Measurements from ENCODE around the gene MPRIP.
A peak's percentile ranks its signal among the peaks of the same experiment; 100 is the strongest.

The MPRIP gene

DNA sequence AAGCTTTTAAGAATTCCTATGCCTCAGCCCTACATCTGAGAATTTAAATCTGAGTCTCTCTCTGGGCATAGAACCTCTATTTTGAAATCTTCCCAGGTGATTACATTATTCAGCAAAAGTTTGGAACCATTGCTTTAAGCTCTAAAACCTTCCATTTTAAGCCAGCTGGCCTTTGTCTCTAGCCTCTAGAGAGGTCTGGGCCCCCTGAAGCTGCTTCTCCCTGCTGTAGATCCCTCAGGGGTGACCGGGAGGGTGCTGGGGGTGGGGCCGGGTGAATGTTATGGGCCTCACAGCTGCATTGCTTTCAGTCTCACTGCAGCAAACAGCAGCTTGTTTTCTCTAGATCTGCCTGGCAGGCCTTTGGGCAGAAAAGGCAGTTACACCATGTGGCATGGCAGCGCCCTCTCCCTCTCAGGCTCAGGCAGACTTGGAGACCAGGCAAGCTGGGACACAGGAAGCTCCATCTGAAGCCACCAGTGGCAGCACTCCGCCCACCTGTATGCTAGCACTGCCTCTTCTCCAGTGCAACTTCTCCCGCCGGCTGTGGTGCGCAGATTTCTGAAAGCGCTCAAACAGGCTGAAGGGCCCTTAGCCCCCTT lies 66.3 kb downstream of the MPRIP start:
- peak; percentile 87 for DNase-seq (ENCODE audit: low spot score)

DNA sequence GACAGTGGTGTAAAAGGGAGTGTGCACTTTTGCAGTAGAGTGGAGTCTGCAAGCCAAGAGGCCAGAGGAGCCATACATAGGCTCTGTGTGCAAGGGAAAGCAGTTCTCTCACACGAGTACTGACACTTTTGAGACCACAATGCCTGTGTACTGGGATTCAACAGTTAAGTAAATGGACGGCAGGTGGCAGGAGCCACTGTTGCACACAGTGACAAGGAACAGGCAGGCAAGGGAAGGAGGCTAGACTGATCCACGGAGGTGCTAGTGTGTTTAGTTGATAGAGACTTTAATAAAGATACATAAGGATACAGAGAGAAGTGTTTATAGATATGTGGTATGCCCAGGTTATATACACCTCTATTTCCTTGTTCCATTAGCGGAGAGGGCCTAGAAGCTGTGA lies 67.0 kb downstream of the MPRIP start:
- no peak for DNase-seq (ENCODE audit: low spot score)

DNA sequence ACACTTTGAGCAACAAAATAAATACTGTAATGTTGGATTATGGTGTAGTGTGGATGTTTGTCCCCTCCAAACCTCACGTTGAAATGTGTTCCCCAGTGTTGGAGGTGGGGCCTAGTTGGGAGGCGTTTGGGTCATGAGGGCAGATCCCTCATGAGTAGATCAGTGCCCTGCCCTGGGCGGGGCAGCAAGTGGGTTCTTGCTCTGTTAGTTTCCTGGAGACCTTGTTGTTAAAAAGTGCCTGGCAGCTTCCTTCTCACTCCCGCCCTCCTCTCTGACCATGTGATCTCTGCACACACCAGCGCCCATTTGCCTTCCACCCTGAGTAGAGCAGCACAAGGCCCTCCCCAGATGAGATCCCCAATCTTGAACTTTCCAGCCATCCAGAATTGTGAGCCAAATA lies 67.7 kb downstream of the MPRIP start:
- no peak for DNase-seq (ENCODE audit: low spot score)

DNA sequence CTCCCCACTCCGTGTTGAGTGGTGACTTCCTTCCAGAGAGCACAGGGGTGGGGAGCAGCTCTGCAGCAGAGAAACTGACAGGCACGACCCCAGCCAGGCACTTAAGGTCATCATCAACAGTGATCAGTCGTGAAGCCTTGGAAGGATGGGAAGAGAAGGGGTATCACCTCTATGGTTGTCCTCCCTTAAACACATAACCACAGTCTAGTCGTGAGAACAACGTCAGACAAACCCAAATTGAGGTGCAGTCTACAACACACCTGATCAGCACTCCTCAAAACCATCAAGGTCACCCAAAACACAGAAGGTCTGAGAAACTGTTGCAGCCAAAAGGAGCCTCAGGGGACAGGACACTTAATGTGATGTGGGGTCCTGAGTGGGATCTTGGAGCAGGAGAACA lies 68.3 kb downstream of the MPRIP start:
- DNase-seq (ENCODE audit: low spot score), result no peak

DNA sequence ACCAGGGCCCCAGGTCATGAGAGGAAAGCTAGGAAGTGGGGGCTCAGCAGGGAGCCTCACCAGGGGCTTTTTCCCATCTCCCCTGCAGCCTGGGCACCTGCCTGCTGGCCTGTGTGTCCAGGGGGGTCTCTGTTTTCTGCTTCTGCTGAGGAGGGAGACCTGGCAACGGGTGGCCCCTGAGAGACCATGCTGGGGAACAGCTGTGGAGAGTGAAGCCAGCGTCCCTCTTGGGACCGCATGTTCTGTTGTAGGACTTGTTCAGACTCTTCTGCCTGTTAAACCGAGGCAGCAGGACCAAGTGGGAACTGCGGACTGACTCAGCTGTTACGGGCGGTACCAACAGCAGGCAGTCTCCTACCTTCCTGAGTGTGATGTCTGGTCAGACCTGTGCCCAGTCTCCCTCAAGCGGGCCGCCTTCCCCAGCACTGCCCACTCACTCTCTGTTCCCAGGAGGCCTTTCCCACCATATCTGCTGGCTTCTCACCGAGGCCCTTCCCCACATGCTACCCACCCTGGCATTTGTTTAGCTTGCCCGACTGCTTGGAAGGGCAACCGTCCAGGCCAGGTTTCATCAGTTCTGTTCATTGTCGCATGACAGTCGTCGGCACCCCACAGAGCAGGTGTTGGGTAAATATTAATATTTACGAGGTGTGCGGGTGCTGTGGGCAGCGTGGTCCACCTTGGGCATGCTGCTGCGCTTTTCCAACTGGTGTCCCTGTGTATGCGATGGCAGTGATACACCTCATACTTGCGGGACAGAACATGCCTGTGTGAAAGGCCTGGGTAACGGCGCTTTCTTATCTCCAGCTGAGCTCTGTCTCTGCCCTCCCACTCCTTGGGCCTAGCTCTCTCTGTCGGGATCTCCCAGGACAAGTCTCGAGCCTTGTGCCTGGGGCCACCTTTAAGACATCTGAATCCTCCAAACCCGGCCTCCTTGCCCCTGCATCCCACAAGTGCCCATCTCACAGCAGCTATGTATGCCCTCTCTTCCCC lies 69.4 kb downstream of the MPRIP start:
- no peak for DNase-seq (ENCODE audit: low spot score)

DNA sequence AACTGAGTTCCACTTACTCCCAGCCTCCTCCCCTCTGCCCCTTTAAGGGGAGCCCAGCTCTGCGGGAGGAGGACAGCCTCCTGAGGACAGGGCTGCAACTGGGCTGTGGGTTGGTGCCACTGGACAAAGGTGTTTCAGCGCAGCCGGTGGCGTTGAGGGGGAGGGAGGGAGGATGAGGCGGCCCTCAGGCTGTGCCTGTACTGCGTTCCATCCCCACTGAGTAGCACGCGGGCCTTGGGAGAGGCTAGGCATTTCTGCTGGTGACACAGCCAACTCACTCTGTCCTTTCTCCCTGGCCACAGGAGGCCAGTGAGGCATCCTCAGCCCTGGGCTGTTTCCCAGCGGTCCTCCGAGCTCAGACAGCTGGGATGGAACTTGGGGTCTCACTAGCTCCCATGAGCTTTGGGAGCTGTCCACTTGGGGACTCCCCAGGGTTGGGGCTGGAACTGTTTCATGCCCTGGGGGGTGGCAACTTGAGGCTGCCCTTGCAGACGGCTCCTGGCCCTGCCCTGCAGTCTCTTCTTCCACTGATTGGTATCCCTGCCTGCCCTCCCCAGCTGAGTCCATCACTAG lies 70.5 kb downstream of the MPRIP start:
- DNase-seq (ENCODE audit: low spot score), result no peak

DNA sequence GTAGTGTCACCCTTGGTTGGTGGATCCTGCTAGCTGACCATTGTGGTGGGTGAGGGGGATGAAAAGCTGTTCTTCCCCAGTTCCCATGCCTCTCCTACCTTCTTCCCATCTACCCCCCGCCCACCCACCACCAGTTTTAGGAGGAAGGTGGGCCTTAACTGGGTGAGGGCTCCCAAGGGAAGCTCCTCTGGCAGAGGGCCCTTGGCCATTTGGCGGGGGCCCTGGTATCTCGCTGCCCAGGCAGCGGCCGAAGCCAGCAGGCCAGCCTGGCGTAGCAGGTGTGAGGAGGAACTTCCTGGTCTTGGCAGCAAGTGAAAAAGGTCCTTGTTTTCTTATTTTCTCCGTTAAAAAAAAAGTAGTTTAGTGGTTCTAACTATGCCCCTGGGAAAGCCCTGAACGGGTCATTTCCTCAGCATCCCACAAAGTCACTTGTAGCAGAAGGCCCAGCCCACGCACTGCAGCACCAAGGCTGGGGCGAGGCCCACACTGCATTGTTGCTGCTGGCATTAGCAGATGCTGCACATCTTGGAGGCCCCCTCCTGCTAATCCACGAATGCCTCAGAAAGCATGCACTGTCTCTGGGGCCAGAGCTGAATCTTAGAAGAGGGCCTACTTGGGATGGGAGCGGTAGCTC lies 72.5 kb downstream of the MPRIP start:
- no peak for DNase-seq (ENCODE audit: low spot score)

DNA sequence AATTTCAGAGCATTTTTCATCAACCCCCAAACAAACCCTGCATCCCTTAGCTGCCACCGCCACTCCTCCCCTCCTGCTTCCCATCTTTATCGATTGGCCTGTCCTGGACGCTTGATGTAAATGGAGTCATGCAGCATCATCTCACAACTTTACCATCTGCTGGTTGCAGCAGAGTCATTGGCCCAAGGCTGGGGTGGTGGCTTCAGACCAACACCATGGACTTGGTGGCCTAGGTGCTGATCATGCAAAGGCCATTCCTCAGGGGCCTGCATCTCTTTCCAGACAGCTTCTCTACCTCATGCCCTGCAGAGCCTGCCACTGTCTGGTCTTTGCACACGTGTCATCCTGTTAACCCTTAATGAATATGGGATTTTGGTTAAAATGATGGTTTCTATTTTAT lies 73.4 kb downstream of the MPRIP start:
- DNase-seq (ENCODE audit: low spot score), result no peak

DNA sequence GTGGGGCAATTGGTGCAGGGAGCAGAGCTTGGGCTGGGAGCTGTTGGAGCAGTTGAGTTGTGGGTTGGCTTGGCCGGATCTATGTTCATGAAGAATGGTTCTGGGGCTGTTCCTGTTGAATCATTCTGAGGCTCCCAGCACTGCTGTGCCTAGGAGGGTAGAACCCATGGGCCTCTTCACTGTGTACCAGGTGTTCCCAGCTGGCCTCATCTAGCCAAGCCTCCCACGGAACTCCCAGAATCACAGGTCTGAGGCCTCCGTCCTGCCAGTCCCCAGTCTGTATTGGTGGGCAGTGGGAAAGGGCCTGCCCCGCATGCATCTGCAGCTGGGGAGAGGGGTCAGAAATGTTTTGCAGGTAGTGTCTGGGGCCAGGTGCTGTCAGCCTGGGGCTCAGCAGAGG lies 74.1 kb downstream of the MPRIP start:
- DNase-seq (ENCODE audit: low spot score), result no peak

DNA sequence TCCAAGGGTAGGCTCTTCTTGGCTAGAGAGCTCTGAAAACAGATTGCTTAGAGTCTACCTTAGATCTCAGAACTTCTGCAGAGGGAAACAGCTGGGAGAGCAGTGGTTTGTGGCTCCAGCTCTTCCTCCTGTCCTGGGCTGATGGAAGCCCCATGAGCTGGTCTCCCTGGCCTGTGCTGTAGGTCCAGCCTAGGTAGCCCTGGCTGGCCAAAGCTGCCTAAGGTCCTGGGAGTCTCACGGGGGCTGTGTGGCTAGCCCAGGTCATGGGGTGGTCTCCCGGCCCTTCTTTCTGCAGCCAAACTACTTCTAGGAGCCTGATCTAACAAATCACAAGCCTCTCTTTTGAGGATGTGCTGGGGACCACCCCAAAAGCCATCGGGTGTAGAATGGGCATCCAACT lies 75.7 kb downstream of the MPRIP start:
- no peak for DNase-seq (ENCODE audit: low spot score)

DNA sequence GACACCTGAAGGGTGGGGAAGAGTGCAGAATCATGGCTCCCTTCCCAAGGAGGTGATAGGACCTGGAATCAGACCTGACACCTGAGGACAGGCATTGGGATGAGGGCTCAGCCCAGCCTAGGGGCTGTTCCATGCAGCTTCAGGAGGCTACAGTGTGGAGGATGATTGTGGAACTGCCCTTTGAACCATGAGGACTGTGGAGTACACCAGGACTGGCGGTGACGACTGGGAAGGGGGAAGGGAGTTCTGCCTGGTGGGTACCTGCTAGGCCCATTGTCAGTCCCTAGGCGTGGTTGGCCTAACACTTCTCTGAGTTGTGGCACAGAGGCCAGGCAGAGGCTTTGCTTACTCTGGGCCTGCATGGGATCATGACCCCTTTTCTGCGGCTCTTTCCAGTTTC lies 76.1 kb downstream of the MPRIP start:
- DNase-seq (ENCODE audit: low spot score), result no peak

DNA sequence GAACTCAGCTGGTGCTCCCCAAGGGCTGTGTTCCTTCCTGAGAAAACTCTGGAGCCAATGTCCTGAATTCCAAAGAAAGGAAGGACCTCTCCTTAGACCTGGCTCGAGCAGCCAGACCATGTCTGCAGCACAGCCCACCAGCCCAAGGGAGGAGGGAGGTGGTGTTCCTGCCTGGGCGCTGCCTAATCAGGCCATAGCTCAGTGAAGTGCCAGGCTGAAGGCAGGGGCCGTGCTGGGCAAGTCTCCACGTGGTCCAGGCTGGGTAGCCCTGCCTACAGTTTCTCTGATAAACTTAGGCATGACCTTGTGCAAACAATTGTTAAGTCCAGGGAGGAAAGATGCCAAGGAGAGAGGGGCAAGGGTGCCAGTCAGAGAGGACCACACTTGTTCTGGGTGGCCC lies 76.8 kb downstream of the MPRIP start:
- DNase-seq (ENCODE audit: low spot score), result no peak

DNA sequence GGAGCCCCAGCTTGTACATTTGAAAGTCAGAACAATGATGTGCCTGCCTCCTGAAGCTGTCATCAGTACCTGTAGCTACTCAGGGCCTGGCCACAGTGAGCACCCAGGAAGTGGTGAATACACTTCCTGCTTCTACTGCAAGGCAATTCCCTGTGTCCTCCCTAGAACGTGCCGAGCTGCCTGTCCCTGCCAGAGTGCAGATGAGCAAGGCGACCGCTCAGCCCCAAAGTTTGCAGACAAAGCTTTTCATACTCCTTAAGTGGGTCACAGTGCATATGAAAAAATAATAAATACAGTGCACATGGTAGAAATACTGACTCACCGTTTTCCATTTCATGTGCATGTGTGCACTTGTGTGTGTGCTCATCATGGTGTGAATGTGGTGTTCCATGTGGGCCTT lies 77.3 kb downstream of the MPRIP start:
- DNase-seq (ENCODE audit: low spot score), result no peak

DNA sequence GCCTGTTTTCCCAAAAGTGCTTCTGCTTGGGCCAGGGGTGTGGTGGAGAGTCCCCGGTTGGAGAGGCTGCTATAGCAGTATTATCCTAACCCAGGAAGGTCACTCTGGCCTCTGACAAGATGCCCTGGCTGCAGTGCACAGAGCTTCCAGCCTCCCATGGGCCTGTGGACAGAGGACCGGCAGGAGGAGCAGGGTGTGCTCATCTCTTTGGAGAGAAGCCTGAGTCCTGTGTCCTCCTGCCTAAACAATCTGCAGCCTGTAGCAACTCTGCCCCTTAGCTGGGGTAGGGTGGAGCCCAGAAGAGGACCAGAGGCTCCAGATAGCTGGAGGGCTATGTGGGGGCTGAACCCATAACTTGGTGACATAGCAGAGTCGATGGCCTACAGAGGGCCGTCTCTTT lies 78.0 kb downstream of the MPRIP start:
- DNase-seq (ENCODE audit: low spot score), result no peak

DNA sequence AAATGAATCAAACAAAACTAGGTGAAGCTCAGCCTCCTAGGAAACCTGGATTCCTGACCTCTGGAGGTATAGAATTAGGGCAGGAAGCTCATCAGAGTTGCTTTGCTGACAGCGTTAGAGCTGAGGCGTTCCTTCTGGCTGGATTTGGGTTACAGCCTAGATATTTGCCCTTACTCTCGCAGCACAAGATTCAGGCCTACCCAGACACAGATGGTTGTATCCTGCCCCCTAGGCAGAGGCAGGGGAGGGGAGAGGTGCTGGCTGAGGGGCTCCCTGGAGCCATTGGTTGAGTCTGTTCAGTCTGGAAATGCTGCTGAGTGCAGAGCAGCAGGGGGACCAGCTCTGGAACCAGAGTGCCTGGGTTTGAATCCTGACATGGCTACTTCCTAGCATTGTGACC lies 78.4 kb downstream of the MPRIP start:
- DNase-seq (ENCODE audit: low spot score), result no peak

DNA sequence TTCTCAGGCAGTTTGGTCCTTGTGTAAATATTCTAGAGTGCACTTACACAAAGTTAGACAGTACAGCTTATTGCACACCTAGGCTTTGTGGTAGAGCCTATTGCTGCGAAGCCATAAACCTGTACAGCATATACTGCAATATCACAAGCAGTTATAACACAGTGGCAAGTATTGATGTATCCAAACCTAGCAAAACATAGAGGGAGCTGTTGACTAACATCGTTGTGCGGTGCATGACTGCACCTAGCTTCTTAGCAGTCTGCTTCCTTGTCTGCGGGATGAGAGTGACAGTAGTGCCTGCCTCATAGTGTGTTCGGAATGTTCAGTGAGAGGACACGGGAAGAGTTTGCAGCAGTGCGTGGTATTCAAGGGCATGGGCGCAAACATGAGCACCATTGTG lies 78.9 kb downstream of the MPRIP start:
- no peak for DNase-seq (ENCODE audit: low spot score)

DNA sequence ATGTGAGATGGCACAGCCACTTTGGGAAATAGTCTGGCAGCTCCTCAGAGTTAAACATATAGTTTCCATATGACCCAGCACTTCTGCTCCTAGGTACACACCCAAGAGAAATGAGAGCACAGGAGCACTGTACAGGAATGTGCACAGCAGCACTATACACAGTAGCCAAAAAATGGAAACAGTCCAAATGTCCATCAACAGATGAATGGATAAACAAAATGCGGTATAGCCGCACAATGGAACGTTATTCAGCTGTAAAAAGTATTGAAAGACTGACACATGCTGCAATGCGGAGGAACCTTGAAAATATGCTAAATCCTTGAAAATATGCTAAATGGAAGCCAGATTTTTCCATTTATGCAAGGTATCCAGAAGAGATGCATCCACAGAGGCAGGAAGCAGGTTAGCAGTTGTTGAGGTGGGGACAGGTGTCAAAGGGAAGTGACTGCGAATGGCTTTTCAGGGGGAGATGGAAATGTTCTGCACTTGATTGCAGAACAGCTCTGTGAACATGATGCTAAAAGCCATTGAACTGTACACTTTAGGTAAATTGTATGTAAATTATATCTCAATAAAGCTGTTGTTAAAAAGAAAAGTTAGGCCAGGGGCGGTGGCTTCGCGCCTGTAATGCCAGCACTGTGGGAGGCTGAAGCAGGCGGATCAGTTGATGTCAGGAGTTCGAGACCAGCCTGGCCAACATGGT lies 80.7 kb downstream of the MPRIP start:
- no peak for DNase-seq (ENCODE audit: low spot score)

DNA sequence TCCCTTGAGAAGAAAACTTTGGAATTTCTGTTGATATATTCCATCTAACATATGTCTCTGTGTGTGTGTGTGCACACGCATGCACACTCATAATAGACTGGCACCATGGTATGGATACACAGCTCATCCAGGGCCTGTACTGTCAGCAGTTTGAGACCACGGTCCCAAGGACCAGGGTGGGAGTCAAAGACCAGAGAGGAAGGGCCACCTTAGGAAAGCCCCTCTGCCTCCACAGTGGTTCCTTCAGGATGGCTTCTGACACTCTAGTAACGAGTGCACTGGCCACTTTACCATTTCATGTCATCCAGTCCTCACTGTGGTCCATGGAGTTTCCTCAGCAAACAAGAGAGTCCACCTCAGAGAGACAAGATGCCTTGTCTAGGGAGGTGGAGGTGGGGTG lies 82.1 kb downstream of the MPRIP start:
- no peak for DNase-seq (ENCODE audit: low spot score)

DNA sequence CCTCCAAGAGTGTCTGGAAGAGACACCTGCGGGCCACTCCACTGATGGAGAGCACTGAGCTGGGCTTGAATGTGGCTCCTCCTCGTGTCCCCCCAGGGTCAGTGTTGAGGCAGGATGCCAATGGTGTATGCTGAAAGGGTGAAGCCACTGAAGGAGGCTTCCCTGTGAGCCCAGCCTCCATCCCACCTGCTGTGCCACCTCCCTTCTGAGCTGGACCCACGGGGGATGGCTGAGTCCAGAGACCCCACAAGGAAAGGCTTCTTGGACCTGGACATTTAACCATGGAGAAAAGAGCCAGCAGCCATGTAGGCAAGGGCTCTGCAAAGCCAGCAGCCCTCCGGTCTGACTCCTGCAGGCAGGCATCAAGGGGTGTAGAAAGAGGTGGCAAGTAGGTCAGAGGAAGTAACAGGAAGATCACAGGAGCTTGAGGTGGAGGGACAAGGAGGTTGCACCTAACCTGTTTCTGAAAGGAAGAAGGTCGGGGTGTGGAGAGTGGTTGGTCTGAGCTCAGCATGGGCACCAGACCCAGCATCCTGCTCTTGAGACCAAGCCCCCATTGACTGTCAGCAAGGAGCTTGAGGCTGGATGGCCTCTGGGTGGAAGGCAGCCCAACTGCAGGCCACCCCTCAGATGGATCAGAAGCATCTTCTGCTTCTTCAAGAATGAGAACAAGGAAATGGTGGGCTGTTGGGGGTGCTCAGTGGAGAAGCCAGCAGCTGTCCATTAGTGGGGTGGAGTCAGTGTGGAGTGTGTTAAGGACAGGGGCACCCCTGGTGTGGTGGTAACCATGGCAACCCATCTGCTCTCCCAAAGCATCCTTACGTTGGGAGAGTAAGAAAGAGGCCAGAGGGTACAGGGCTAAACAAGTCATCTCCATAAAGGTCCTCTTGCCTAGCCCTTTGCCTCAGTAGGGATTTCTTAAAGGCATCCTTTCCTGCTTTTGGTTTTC lies 83.2 kb downstream of the MPRIP start:
- no peak for DNase-seq (ENCODE audit: low spot score)

DNA sequence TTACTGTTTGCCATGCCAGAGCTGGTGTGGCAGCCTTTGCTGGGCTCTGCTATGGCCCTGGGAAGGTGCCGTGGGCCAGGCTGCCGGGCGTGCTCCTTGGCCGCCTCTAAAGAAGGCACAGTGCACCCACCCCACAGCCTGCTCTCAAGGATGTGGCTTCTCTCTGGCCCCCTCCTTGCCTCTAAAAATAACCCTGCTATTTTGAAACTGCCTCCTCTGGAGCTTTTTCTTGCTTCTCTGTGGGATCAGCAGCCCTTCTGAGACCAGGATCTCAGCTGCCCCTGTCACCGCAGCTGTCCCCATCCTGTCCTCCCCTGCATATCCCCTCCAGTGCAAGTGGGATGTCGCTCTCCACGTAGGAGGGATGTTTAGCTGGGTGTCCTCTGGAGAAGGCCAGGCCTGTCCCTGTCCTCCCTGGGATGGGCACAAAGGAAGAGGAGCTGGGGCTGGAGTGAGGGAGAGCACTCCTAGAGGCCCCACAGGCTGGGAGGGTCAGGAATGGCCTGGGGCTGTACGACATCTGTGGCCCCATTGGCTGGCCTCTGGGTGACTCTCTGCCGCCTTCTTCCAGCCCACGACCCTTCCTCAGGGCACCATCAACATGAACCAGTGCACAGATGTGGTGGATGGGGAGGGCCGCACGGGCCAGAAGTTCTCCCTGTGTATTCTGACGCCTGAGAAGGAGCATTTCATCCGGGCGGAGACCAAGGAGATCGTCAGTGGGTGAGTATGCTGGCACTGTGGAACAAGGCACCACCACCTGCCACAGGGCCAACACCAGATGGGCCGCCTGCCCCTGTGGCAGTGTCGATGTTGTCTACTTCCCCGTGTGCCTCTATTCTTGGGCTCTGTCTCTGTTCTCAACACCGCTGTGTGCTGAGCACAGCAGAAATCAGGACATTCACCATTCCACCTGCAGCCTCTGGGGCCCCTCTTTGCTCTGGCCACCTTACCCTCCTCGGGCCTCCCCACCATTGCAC lies 84.2 kb downstream of the MPRIP start:
- DNase-seq (ENCODE audit: low spot score), result peak; percentile 38

Measured in globus pallidus (tissue), 1 donor.